SIG-M5 (cell line): ENCODE data around the gene NSUN3.
"Not testable (repeated sequence)": the region's sequence is repeated elsewhere in the genome, so short reads cannot be mapped to it uniquely, and the experiment has no call there.

Experiments used
- DNase-seq: peaks from one replicate; lab custom pipeline; 2025; lab: John Stamatoyannopoulos, UW

Gene NSUN3

DNA sequence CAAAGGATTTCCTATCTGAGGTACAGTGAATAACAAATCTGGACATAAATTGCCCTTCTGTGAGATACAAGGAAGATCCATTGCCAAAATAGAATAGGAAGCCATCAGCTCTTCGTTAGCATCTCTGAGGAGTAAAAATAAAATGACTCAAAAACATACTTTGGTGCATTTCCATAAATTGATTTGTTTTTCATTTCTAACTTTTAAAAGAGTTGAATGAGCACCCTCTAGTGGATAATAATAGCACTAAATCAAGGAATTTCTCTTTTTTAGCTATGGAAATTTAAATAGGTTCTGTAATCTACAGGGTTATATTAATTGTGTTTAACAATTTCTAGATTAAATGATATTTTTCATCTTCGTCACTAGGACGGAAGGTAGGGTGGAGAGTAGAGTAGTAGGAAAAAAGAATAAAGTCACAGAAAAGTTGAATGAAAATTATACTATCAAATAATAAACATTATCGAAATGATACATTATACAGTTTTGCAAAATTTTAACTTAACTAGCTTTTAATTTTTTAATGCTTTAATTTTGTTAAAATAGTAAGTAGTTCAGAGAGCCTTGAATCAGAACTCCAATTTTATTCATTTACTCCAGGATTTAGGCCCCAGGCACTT is 6.4 kb downstream of the NSUN3 start:
- no peak for DNase-seq

DNA sequence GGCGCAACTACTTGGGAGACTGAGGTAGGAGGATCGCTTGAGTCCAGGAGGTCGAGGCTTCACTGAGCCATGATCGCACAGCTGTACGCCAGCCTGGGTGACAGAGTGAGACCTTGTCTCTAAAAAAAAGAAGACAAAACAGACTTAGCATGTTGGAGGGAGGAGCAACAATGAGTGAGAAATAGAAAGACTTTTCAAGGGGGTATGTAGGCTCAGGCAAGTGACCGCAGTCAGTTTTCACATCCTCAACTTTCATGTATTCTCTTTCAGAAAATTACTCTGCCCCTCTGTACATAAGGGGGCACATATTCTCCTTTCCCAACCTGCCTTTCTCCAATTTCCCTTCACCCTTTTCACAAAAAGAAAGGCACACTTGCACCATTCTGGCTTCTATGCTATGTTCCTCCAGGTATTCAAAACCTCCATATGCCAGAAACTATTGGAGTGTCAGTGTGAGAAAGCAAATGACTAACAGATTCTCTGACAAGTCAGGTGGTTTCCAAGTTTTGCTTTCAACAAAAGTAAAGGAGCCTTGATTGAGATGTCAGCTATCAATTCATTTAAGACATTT is 7.6 kb downstream of the NSUN3 start:
- no peak for DNase-seq

GRCh38 chr3:94071713-94072284 is 8.9 kb downstream of the NSUN3 start:
- no peak for DNase-seq

DNA sequence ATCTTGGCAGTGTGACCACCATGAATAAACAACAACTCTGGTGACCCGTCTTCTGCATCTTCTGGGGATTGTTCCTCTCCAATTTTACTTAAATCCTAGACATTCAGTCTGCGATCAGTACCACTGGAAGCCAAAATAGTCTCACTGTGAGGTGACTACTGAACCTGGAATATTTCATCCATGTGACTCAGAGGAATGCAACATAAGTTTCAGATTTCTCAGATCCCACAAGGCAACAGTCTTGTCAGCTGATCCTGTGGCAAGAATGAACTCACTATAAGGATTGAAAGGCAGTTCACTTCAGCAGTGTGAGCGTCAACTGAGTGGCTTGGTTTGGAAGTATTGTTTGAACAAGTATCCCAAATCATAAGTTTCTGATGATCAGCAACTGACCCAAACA is 13.2 kb downstream of the NSUN3 start:
- DNase-seq = no peak

- DNase-seq = not testable (repeated sequence)
These were observed 17.7 kb downstream of the NSUN3 start for GRCh38 chr3:94080552-94080951.

GRCh38 chr3:94081884-94082283 is 19.0 kb downstream of the NSUN3 start:
- DNase-seq = no peak

- no peak for DNase-seq
These were observed 19.6 kb downstream of the NSUN3 start for GRCh38 chr3:94082391-94082937.

DNA sequence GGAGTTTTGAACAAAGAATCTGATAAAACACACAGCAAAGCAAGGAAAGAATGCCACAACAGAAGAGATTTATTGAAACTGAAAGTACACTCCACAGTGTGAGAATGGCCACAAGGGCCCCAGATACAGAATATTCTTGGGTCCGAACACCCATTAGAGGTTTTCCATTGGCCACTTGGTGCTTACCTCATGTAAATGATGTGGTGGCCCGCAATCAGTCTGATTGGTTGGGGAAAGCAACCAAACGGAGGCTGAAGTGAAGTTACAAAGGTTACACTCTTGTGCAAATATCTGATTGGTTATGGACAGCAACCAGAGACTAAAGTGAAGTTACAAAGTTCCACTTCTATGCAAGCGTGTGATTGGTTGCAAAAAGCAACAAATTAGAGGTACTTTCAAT is 20.4 kb downstream of the NSUN3 start:
- DNase-seq = no peak

DNA sequence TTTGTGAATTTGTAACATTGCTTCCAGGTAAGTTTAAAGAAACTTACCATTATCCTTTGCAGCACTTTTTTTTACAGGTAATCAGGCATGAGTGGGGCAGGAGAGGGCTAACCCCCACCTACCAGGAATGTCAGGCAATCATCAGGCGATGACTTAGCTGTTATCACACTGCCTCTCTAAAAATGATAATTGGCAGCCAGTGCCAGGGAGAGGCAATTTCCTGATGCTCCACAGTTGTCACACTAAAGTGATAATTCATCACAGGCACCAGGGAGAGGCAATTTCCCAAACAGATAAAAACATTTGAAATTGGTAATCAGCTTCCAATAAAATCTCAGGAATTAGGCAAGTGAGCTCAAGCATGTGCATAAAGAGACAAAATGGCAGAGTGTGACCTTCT is 26.3 kb downstream of the NSUN3 start:
- no peak for DNase-seq

- DNase-seq = no peak
These were observed 29.2 kb downstream of the NSUN3 start for GRCh38 chr3:94092086-94092485.

DNA sequence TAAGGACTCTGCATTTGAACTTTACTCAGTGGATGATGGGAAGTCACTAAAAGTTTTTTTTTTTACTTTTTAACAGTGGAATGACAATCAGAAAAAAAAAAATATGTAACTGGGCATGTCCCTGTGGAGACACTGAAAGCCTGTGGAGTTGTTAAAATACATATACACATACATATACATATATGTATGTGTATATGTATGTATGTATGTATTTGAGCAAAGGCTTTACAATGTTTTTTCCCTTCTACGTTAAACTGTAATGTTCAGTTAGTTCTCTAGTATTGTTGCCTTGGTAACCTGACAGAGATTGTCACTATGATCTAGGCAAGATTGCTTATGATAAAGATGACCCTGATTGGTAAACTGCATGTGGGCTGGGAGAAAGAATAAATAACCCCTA is 30.3 kb downstream of the NSUN3 start:
- no peak for DNase-seq

- no peak for DNase-seq
These were observed 32.2 kb downstream of the NSUN3 start for GRCh38 chr3:94095111-94095510.

DNA sequence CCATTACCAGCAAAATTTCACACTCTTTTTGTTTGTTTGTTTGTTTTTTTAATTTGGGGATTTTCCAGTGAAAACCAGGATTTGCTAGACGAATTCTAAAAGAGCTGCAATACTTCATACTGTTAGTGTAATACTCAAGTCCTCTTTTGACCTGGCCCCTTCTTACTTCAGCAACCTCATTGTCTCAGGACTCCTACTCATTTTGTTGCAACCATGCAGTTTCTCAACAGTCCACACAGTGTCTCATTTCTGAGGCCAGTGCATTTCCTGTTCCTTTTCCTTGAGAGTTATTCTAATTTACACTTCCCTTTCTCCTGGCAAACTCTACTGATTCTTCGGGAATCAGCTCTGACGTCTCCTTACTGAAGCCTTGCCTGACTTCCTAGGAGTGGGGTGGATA is 35.6 kb downstream of the NSUN3 start:
- DNase-seq = no peak

DNA sequence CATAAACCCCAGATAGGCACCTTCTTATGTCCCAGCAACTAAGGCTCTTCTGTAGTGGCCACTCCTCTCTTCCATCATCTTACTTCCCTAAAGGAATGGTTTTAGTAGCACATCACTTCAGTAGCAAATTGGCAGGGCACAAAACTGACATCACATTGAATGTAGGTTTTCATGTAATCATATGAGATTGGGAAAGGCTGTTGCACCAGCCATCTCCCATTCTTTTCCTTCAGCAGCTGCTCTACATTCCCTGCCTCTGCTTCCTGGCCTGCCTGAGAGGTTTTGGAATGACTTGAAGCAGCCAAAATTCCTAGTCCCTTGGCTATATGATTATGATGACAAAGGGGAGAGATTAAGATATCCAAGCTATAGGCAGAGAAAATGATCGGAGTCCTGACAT is 36.5 kb downstream of the NSUN3 start:
- DNase-seq = no peak

- DNase-seq = no peak
These were observed 39.0 kb downstream of the NSUN3 start for GRCh38 chr3:94101860-94102259.

GRCh38 chr3:94106268-94106667 is 43.4 kb downstream of the NSUN3 start:
- DNase-seq = no peak

DNA sequence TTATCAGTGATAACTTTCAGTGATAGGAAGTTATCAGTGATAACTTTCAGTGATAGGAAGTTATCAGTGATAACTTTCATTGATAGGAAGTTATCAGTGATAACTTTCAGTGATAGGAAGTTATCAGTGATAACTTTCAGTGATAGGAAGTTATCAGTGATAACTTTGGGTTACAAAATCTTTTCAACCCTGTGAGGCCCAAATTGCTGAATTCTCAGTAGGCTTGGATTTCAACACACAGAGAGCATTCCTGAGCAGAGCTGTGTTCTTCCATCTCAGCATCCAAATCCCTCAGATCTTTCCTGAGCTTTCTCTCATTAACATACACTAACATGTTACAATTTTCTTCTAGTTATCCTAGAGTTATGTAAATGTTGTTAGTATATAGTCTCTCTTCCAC is 47.4 kb downstream of the NSUN3 start:
- DNase-seq = not testable (repeated sequence)

GRCh38 chr3:94110854-94111253 is 48.0 kb downstream of the NSUN3 start:
- DNase-seq = no peak

- DNase-seq = no peak
These were observed 51.8 kb downstream of the NSUN3 start for GRCh38 chr3:94114666-94115065.

- no peak for DNase-seq
These were observed 52.6 kb downstream of the NSUN3 start for GRCh38 chr3:94115482-94115881.

GRCh38 chr3:94117729-94118128 is 54.9 kb downstream of the NSUN3 start:
- no peak for DNase-seq

- no peak for DNase-seq
These were observed 55.5 kb downstream of the NSUN3 start for GRCh38 chr3:94118390-94118789.

DNA sequence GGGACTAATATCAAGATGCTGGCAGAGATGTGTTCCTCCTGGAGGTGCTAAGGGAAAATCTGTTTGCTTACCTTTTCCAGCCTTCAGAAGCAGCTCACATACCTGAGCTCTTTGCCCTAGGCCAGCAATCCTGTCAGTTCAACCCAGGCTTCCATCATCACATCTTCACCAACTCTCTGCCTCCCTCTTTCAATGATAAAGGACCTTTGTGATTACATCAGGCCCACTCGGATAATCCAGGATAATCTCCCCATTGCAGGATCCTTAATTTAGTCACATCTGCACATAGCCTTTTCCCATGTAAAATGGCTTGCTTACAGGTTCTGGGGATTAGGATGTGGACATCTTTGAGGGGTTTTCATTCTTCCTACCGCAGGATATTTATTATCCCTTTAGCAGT is 58.3 kb downstream of the NSUN3 start:
- no peak for DNase-seq

GRCh38 chr3:94127115-94127514 is 64.3 kb downstream of the NSUN3 start:
- no peak for DNase-seq
